SK-N-SH (cell line): ENCODE measurements around the gene ASCL2. TPM values are rescaled to one million over a fixed set of nuclear protein-coding genes. Genes with fewer than 3 reads are reported as not detected.
A peak's percentile ranks its signal among the peaks of the same experiment; 100 is the strongest.

ENCODE experiments used
- CTCF ChIA-PET: fragments of 300-600, 350-600 bp; formaldehyde crosslinking; extraction: SDS; loops from one replicate; lab custom pipeline; 2021; lab: Yijun Ruan, JAX
- POLR2A ChIA-PET: fragments of 350-600 bp; sonication (Branson Sonifier 250); formaldehyde crosslinking; extraction: SDS; loops from one replicate; lab custom pipeline; 2020; ENCODE audit warnings: antibody characterized with exemption, inconsistent platforms; lab: Yijun Ruan, JAX
- DNase-seq: peaks from one replicate; pipeline ENCODE4 v3.0.0; 2012
- H2AFZ ChIP-seq: fragments of 200-600 bp; sonication (generic); 2 replicates; pipeline ENCODE4 v1.8.1; 2016; ENCODE audit warnings: antibody characterized with exemption, mild to moderate bottlenecking, low read depth
- H3F3A ChIP-seq: fragments of 200-600 bp; sonication (generic); replicated peaks from 2 replicates; pipeline ENCODE3; 2016; ENCODE audit warnings: antibody characterized with exemption, mild to moderate bottlenecking; ENCODE audit not compliant: insufficient read depth
- H3K27ac ChIP-seq, 2 experiments: fragments of 200-500 bp in 1 of 2; fragments of 200-600 bp in 1 of 2; sonication (Bioruptor generic) in 1 of 2; sonication (generic), shearing (Covaris generic) in 1 of 2; 2 replicates each; pipeline versions ENCODE4 v1.5.1 to v1.6.1; 2014 to 2016; ENCODE audit warnings: low read depth in 2 of 2, inconsistent platforms in 1 of 2, low read length in 1 of 2, mild to moderate bottlenecking in 1 of 2, mixed read lengths in 1 of 2
- H3K27me3 ChIP-seq: fragments of 200-600 bp; sonication (generic), shearing (Covaris generic); 2 replicates; pipeline ENCODE4 v1.6.1; 2016; ENCODE audit warnings: mixed run types; ENCODE audit not compliant: insufficient read depth
- H3K36me3 ChIP-seq, 2 experiments: fragments of 200-500 bp in 1 of 2; fragments of 200-600 bp in 1 of 2; sonication (Bioruptor generic) in 1 of 2; sonication (generic) in 1 of 2; replicated peaks in 1 of 2; 2 replicates each; pipeline versions ENCODE3 to v1.5.1; 2014 to 2016; ENCODE audit warnings: low read length in 1 of 2, mild to moderate bottlenecking in 1 of 2; ENCODE audit not compliant: insufficient read depth in 2 of 2, control insufficient read depth in 1 of 2
- H3K4me1 ChIP-seq, 2 experiments: fragments of 200-500 bp in 1 of 2; fragments of 200-600 bp in 1 of 2; sonication (Bioruptor generic) in 1 of 2; sonication (generic), shearing (Covaris generic) in 1 of 2; 2 replicates each; pipeline versions ENCODE4 v1.5.1 to v1.6.1; 2014 to 2016; ENCODE audit warnings: low read depth in 1 of 2, low read length in 1 of 2, mixed run types in 1 of 2; ENCODE audit not compliant: insufficient read depth in 2 of 2, control insufficient read depth in 1 of 2
- H3K4me2 ChIP-seq: fragments of 200-600 bp; sonication (generic), shearing (Covaris generic); 2 replicates; pipeline ENCODE4 v1.6.1; 2017; ENCODE audit warnings: mixed run types
- H3K4me3 ChIP-seq, 2 experiments: fragments of 200-500 bp in 1 of 2; fragments of 200-600 bp in 1 of 2; sonication (Bioruptor generic) in 1 of 2; sonication (generic), shearing (Covaris generic) in 1 of 2; 2 replicates each; pipeline versions ENCODE4 v1.5.1 to v1.8.1; 2014 to 2016; ENCODE audit warnings: low read depth in 2 of 2, inconsistent platforms in 1 of 2, low read length in 1 of 2, mild to moderate bottlenecking in 1 of 2, mixed read lengths in 1 of 2, moderate library complexity in 1 of 2
- H3K79me2 ChIP-seq: fragments of 200-600 bp; sonication (generic); 2 replicates; pipeline ENCODE4 v1.8.1; 2017; ENCODE audit warnings: mild to moderate bottlenecking; ENCODE audit not compliant: insufficient read depth
- H3K9ac ChIP-seq: fragments of 200-600 bp; sonication (generic); 2 replicates; pipeline ENCODE4 v1.6.1; 2017; ENCODE audit warnings: mixed run types
- H3K9me2 ChIP-seq: fragments of 200-600 bp; sonication (generic); 2 replicates; pipeline ENCODE4 v1.6.1; 2017; ENCODE audit warnings: mixed run types
- H3K9me3 ChIP-seq: fragments of 200-600 bp; sonication (generic); 2 replicates; pipeline ENCODE4 v1.6.1; 2017; ENCODE audit warnings: mixed run types, mild to moderate bottlenecking, moderate library complexity
- H4K20me1 ChIP-seq: fragments of 200-600 bp; sonication (generic); 2 replicates; pipeline ENCODE4 v1.6.1; 2017; ENCODE audit warnings: mild to moderate bottlenecking, mixed run types; ENCODE audit not compliant: insufficient read depth
- EP300 ChIP-seq, 2 experiments: IDR thresholded peaks; 2 replicates each; pipeline versions ENCODE4 v1.4.0 to v1.6.1; 2012; ENCODE audit warnings: borderline replicate concordance in 1 of 2, low read depth in 1 of 2, low read length in 1 of 2
- FOSL2 ChIP-seq: IDR thresholded peaks from 2 replicates; pipeline ENCODE4 v1.4.0; 2012; ENCODE audit warnings: low read depth, mild to moderate bottlenecking, moderate library complexity, borderline replicate concordance
- FOXM1 ChIP-seq: IDR thresholded peaks from 2 replicates; pipeline ENCODE4 v1.4.0; 2012; ENCODE audit warnings: low read depth, mild to moderate bottlenecking
- GABPA ChIP-seq: IDR thresholded peaks from 2 replicates; pipeline ENCODE4 v1.4.0; 2012; ENCODE audit warnings: low read depth, mild to moderate bottlenecking
- GATA2 ChIP-seq: sonication (generic); formaldehyde crosslinking; IDR thresholded peaks from 2 replicates; pipeline ENCODE4 v1.5.0; 2020; ENCODE audit warnings: mild to moderate bottlenecking, missing genetic modification reagents
- MAX ChIP-seq: IDR thresholded peaks from 2 replicates; pipeline ENCODE4 v1.4.0; 2012; ENCODE audit warnings: low read depth
- MEF2A ChIP-seq: IDR thresholded peaks from 2 replicates; pipeline ENCODE4 v1.4.0; 2012; ENCODE audit warnings: low read depth, borderline replicate concordance
- NFIC ChIP-seq: IDR thresholded peaks from 2 replicates; pipeline ENCODE4 v1.4.0; 2012; ENCODE audit warnings: borderline replicate concordance
- POLR2AphosphoS5 ChIP-seq: IDR thresholded peaks from 2 replicates; pipeline ENCODE4 v1.6.1; 2012; ENCODE audit warnings: low read depth, low read length
- RAD21 ChIP-seq: IDR thresholded peaks from 2 replicates; pipeline ENCODE4 v1.6.1; 2012; ENCODE audit warnings: mild to moderate bottlenecking, low read length
- RCOR1 ChIP-seq: fragments of 150-350 bp; IDR thresholded peaks from 2 replicates; pipeline ENCODE4 v1.6.1; 2017; ENCODE audit warnings: antibody characterized with exemption, low read length
- REST ChIP-seq: IDR thresholded peaks from 2 replicates; pipeline ENCODE4 v1.6.1; 2012; ENCODE audit warnings: mild to moderate bottlenecking, low read depth, low read length, moderate library complexity
- SMC3 ChIP-seq: IDR thresholded peaks from 2 replicates; pipeline ENCODE4 v1.6.1; 2012; ENCODE audit warnings: low read depth, low read length, improper control_type of control experiment
- TEAD4 ChIP-seq: IDR thresholded peaks from 2 replicates; pipeline ENCODE4 v1.4.0; 2012; ENCODE audit warnings: mild to moderate bottlenecking, borderline replicate concordance; ENCODE audit not compliant: insufficient read depth
- WGBS: methylation state at CpG from one replicate; pipeline ENCODE4 v1.1.6; 2017; ENCODE audit warnings: low lambda C conversion rate; 5-methylcytosine and 5-hydroxymethylcytosine counted together
- polyA plus RNA-seq, 3 experiments: library from polyadenylated mRNA; depleted of rRNA; stranded (reverse); fragments of >200 nt; gene quantifications; 2 replicates each; pipeline ENCODE4 v1.2.3, GENCODE V29; 2012

The ASCL2 gene
- polyA plus RNA-seq, 1 of the 3 experiments (the other 2 are of a cell fraction): not detected

GRCh38 chr11:2271327-2272227, 1.2 kb upstream of the ASCL2 start (continued):
- TF ChIP-seq GABPA: no peak

GRCh38 chr11:2271077-2271326, 614 bp upstream of the ASCL2 start:
- TF ChIP-seq TEAD4: no peak
- TF ChIP-seq EP300 (IDR thresholded peaks at IDR 0.05; ENCODE audit: borderline replicate concordance in 1 of 2, low read depth in 1 of 2, low read length in 1 of 2): no peak
- no peak for TF ChIP-seq FOSL2
- no peak for TF ChIP-seq GATA2 (CRISPR knock-in tag)
- TF ChIP-seq REST: no peak
- no peak for TF ChIP-seq NFIC
- no peak for DNase-seq
- H2AFZ ChIP-seq: no peak overlapping the region
- no peak overlapping the region for H3K4me2 ChIP-seq
- H3K27ac ChIP-seq: no peak overlapping the region
- no peak overlapping the region for H3K4me3 ChIP-seq
- no peaks in the 10 kb centered on the region for H3K4me1 ChIP-seq
- no peaks in the 10 kb centered on the region for H3K9me2 ChIP-seq
- ChIA-PET POLR2A (no interaction called here), CTCF (interaction anchor here (0.6 to 1.4 kb wide), 2 partner anchors 149 to 233 kb away, joined by 3 read pairs; no protein-coding TSS in a partner anchor)
- H4K20me1 ChIP-seq: no peaks in the 10 kb centered on the region
- no peak overlapping the region for H3K9ac ChIP-seq
- no peaks in the 10 kb centered on the region for H3K36me3 ChIP-seq
- H3K9me3 ChIP-seq: no peaks in the 10 kb centered on the region
- no peaks in the 10 kb centered on the region for H3K79me2 ChIP-seq
- peaks cover 29% of the 10 kb centered on the region for H3K27me3 ChIP-seq
- no peaks in the 10 kb centered on the region for H3F3A ChIP-seq
- WGBS: 34% methylated on average over 15 of the region's 28 CpGs

- Histone ChIP-seq H4K20me1 (no peaks in the 10 kb centered on the region), H3F3A (no peaks in the 10 kb centered on the region), H3K4me2 (no peak overlapping the region), H3K4me3 (no peak overlapping the region), H3K79me2 (no peaks in the 10 kb centered on the region), H3K9ac (no peak overlapping the region), H3K27ac (no peak overlapping the region), H3K4me1 (no peaks in the 10 kb centered on the region), H3K9me2 (no peaks in the 10 kb centered on the region), H2AFZ (no peak overlapping the region), H3K36me3 (no peaks in the 10 kb centered on the region), H3K9me3 (no peaks in the 10 kb centered on the region), H3K27me3 (peaks cover 29% of the 10 kb centered on the region)
- TF ChIP-seq FOXM1 (no peak), MEF2A (no peak), MAX (0 out of 2 replicates have a peak, but pooled peaks have one; percentile 27), RAD21 (peak; percentile 13; the same call in 1 of the 2 replicates), SMC3 (peak; percentile 10; the same call in 1 of the 2 replicates), POLR2AphosphoS5 (no peak), NFIC (no peak), RCOR1 (no peak)
- WGBS: 10% methylated on average over 4 of the region's 104 CpGs
- POLR2A ChIA-PET: no interaction called here
- DNase-seq: peak; percentile 82
- CTCF ChIA-PET: interaction anchor here (0.7 to 2.2 kb wide), 5 partner anchors 22 to 150 kb away, joined by 3 to 8 read pairs (median 4); partner anchors contain the start of genes C11orf21 and TSPAN32
These were observed 627 bp downstream of the ASCL2 start for GRCh38 chr11:2269601-2270321.
